HepG2 (cell line): ENCODE data around the gene PCP4L1. TPM values are rescaled to one million over a fixed set of nuclear protein-coding genes. Genes with fewer than 3 reads are reported as not detected.

Source experiments
- CEBPG ChIP-seq: IDR thresholded peaks from 2 replicates; pipeline ENCODE4 v1.6.1; 2016
- DMAP1 ChIP-seq: IDR thresholded peaks from 2 replicates; pipeline ENCODE4 v1.6.1; 2016
- GTF2F1 ChIP-seq: fragments of 150-350 bp; IDR thresholded peaks from 2 replicates; pipeline ENCODE4 v1.6.1; 2014; ENCODE audit warnings: low read length
- HMGA1 ChIP-seq: sonication (generic); formaldehyde crosslinking; conservative IDR thresholded peaks from 2 replicates; pipeline ENCODE4 v1.4.0; 2020; ENCODE audit warnings: missing genetic modification reagents
- HNRNPLL ChIP-seq: fragments of 200-400 bp; formaldehyde crosslinking; IDR thresholded peaks from 2 replicates; pipeline ENCODE4 v1.6.1; 2017; ENCODE audit warnings: mild to moderate bottlenecking, low read depth, low read length; ENCODE audit not compliant: poor library complexity, severe bottlenecking
- KLF6 ChIP-seq: IDR thresholded peaks from 2 replicates; pipeline ENCODE4 v1.8.0; 2016; ENCODE audit warnings: missing biosample characterization, missing genetic modification reagents
- KLF9 ChIP-seq: IDR thresholded peaks from 2 replicates; pipeline ENCODE4 v1.6.1; 2016; ENCODE audit warnings: low read depth
- MAFK ChIP-seq, 2 experiments: IDR thresholded peaks in 1 of 2; conservative IDR thresholded peaks in 1 of 2; 2 replicates each; pipeline ENCODE4 v1.6.1; 2011; ENCODE audit warnings: improper control_type of control experiment in 2 of 2, low read length in 2 of 2
- MED1 ChIP-seq: sonication (generic); formaldehyde crosslinking; IDR thresholded peaks from 2 replicates; pipeline ENCODE4 v1.4.0; 2020; ENCODE audit warnings: missing genetic modification reagents
- MEIS2 ChIP-seq: sonication (generic); formaldehyde crosslinking; IDR thresholded peaks from 2 replicates; pipeline ENCODE4 v1.9.0; 2021; ENCODE audit warnings: mild to moderate bottlenecking, missing genetic modification reagents
- NCOR1 ChIP-seq: fragments of 200-600 bp; sonication (generic); IDR thresholded peaks from 2 replicates; pipeline ENCODE4 v1.7.0; 2017; ENCODE audit warnings: antibody characterized with exemption, low read length, borderline replicate concordance
- NRL ChIP-seq: sonication (generic); formaldehyde crosslinking; IDR thresholded peaks from 2 replicates; pipeline ENCODE4 v1.5.0; 2020; ENCODE audit warnings: missing genetic modification reagents, mild to moderate bottlenecking, moderate library complexity, borderline replicate concordance
- PATZ1 ChIP-seq: sonication (generic); formaldehyde crosslinking; IDR thresholded peaks from 2 replicates; pipeline ENCODE4 v1.4.0; 2020; ENCODE audit warnings: missing genetic modification reagents
- POLR2AphosphoS5 ChIP-seq: IDR thresholded peaks from 2 replicates; pipeline ENCODE4 v1.6.1; 2012; ENCODE audit warnings: low read depth, low read length
- RXRB ChIP-seq: IDR thresholded peaks from 2 replicates; pipeline ENCODE4 v1.6.1; 2016; ENCODE audit warnings: borderline replicate concordance, missing genetic modification reagents, missing compliant biosample characterization
- ZBTB33 ChIP-seq: sonication (generic); formaldehyde crosslinking; IDR thresholded peaks from 2 replicates; pipeline ENCODE4 v1.4.0; 2020; ENCODE audit warnings: missing genetic modification reagents
- ZMAT3 ChIP-seq: sonication (generic); formaldehyde crosslinking; conservative IDR thresholded peaks from 2 replicates; pipeline ENCODE4 v1.7.0; 2021; ENCODE audit warnings: missing genetic modification reagents
- ZNF160 ChIP-seq: sonication (generic); formaldehyde crosslinking; IDR thresholded peaks from 2 replicates; pipeline ENCODE4 v1.8.0; 2022; ENCODE audit warnings: mild to moderate bottlenecking, inconsistent platforms, missing genetic modification reagents
- ZNF430 ChIP-seq: sonication (generic); formaldehyde crosslinking; IDR thresholded peaks from 2 replicates; pipeline ENCODE4 v1.9.0; 2021; ENCODE audit warnings: mild to moderate bottlenecking, missing genetic modification reagents
- ZNF557 ChIP-seq: sonication (generic); formaldehyde crosslinking; IDR thresholded peaks from 2 replicates; pipeline ENCODE4 v1.4.0; 2020; ENCODE audit warnings: missing genetic modification reagents
- ZNF572 ChIP-seq: sonication (generic); formaldehyde crosslinking; IDR thresholded peaks from 2 replicates; pipeline ENCODE4 v1.5.1; 2020; ENCODE audit warnings: mild to moderate bottlenecking, missing genetic modification reagents
- ZNF691 ChIP-seq: sonication (generic); formaldehyde crosslinking; IDR thresholded peaks from 2 replicates; pipeline ENCODE4 v1.4.0; 2020; ENCODE audit warnings: missing genetic modification reagents, low read depth, mild to moderate bottlenecking, borderline replicate concordance
- ZNF7 ChIP-seq: IDR thresholded peaks from 2 replicates; pipeline ENCODE4 v1.6.1; 2016; ENCODE audit warnings: missing biosample characterization, missing genetic modification reagents
- ZNF792 ChIP-seq: IDR thresholded peaks from 2 replicates; pipeline ENCODE4 v1.6.1; 2016
- ZXDC ChIP-seq: sonication (generic); formaldehyde crosslinking; IDR thresholded peaks from 2 replicates; pipeline ENCODE4 v1.5.0; 2020; ENCODE audit warnings: mild to moderate bottlenecking, missing genetic modification reagents
- polyA plus RNA-seq, 8 experiments: library from polyadenylated mRNA; depleted of rRNA in 3 of 8; stranded (reverse) in 7 of 8; unstranded in 1 of 8; fragments of >200 nt; fragmentation: Illumina TruSeq in 4 of 8; extraction: Trizol in 4 of 8; gene quantifications; 2 replicates each; pipeline versions ENCODE4 v1.2.1 to v1.2.3, GENCODE V29; 2011 to 2016; ENCODE audit warnings: low read depth in 4 of 8, missing spikeins in 1 of 8, mixed read lengths in 1 of 8; ENCODE audit not compliant: insufficient read depth in 1 of 8
- total RNA-seq, 5 experiments: library from RNA; depleted of rRNA; stranded (reverse); fragments of >200 nt; fragmentation: Illumina TruSeq; extraction: Trizol; gene quantifications; 2 replicates each; pipeline ENCODE4 v1.2.3, GENCODE V29; 2016; ENCODE audit warnings: low read depth in 1 of 5

The PCP4L1 gene
- total and polyA plus RNA-seq, 2 of the 13 experiments (the other 11 are each of a cell fraction or from before 2014, with no cell fraction given): 0.28 TPM; not detected in 1

- peak; percentile 91 for TF ChIP-seq PATZ1 (CRISPR knock-in tag)
- TF ChIP-seq KLF9 (CRISPR knock-in tag): no peak
- no peak for TF ChIP-seq HMGA1
- peak; percentile 17; the same call in 1 of the 2 replicates for TF ChIP-seq ZBTB33
- no peak for TF ChIP-seq ZNF7
- no peak for TF ChIP-seq ZNF160 (CRISPR knock-in tag)
- no peak for TF ChIP-seq HNRNPLL
- no peak for TF ChIP-seq MAFK (conservative IDR thresholded peaks at IDR 0.05 in 1 of 2, IDR thresholded peaks at IDR 0.05 in 1 of 2; ENCODE audit: low read length in 2 of 2)
- TF ChIP-seq DMAP1 (CRISPR knock-in tag): peak; percentile 88
- peak; percentile 87 for TF ChIP-seq RXRB (CRISPR knock-in tag)
- 0 out of 2 replicates have a peak, but pooled peaks have one; percentile 25 for TF ChIP-seq KLF6
- TF ChIP-seq ZNF691 (CRISPR knock-in tag): 0 out of 2 replicates have a peak, but pooled peaks have one; percentile 28
- TF ChIP-seq GTF2F1: no peak
- TF ChIP-seq MEIS2: no peak
- peak; percentile 50 for TF ChIP-seq CEBPG (CRISPR knock-in tag)
- peak; percentile 16; the same call in 1 of the 2 replicates for TF ChIP-seq POLR2AphosphoS5
- TF ChIP-seq ZNF792 (CRISPR knock-in tag): peak; percentile 84
- peak; percentile 87 for TF ChIP-seq ZNF430 (CRISPR knock-in tag)
- peak; percentile 45; the same call in 1 of the 2 replicates for TF ChIP-seq NCOR1
- peak; percentile 59; the same call in 1 of the 2 replicates for TF ChIP-seq ZNF557 (CRISPR knock-in tag)
- TF ChIP-seq MED1 (CRISPR knock-in tag): peak; percentile 89
- peak; percentile 55; the same call in 1 of the 2 replicates for TF ChIP-seq NRL
- no peak for TF ChIP-seq ZNF572 (CRISPR knock-in tag)
- 0 out of 2 replicates have a peak, but pooled peaks have one; percentile 61 for TF ChIP-seq ZXDC (CRISPR knock-in tag)
- TF ChIP-seq ZMAT3: no peak
Observed at GRCh38 chr1:161218301-161219077, 40.1 kb upstream of the PCP4L1 start (continued).
